ENCODE measurements around the gene PITPNC1.

- TF ChIP-seq CTCF (IDR thresholded peaks at IDR 0.05) (no peak), POLR2A (IDR thresholded peaks at IDR 0.05) (no peak)
Observed at GRCh38 chr17:67559381-67559966, 182.4 kb downstream of the PITPNC1 start.

All from breast epithelium (tissue), 3 donors.